ENCODE results near the gene SERPINE3.

SERPINE3 gene

GRCh38 chr13:51305271-51305967 is 34.1 kb upstream of the SERPINE3 start:
- TF ChIP-seq, protein P1, sequence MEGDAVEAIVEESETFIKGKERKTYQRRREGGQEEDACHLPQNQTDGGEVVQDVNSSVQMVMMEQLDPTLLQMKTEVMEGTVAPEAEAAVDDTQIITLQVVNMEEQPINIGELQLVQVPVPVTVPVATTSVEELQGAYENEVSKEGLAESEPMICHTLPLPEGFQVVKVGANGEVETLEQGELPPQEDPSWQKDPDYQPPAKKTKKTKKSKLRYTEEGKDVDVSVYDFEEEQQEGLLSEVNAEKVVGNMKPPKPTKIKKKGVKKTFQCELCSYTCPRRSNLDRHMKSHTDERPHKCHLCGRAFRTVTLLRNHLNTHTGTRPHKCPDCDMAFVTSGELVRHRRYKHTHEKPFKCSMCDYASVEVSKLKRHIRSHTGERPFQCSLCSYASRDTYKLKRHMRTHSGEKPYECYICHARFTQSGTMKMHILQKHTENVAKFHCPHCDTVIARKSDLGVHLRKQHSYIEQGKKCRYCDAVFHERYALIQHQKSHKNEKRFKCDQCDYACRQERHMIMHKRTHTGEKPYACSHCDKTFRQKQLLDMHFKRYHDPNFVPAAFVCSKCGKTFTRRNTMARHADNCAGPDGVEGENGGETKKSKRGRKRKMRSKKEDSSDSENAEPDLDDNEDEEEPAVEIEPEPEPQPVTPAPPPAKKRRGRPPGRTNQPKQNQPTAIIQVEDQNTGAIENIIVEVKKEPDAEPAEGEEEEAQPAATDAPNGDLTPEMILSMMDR (IDR thresholded peaks at IDR 0.05) = no peak

- TF ChIP-seq, protein P1 (IDR thresholded peaks at IDR 0.05) = no peak
These were observed 30.7 kb upstream of the SERPINE3 start for GRCh38 chr13:51308781-51309180.

- TF ChIP-seq, protein P1 (IDR thresholded peaks at IDR 0.05) = no peak
These were observed 28.3 kb upstream of the SERPINE3 start for GRCh38 chr13:51311231-51311630.

DNA sequence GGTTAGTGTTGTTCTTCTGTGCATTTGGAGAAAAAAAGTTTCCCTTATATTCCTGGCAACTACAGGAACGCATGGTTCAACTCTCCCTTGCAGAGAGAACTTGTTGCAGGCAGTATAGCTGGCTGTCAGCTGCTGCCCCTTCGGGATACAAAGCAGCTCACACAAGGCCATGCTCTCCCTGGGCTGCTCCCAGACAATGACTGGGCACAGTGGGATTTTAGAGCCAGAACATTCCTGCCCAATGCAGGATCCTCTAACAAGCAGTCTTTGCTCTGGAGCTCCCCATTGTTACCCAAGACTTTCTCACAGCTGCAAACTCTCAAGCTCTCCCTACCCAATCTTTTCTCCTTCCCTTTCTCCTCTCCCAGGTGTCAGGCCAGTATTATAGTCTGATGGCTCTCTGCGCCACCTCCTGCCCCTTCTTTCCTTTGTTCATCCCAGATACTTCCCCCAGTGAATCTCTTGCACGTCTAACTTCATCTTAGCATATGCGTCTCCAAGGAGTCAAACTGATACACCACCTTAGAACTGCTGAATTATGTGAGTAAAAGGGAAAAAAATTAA is 27.5 kb upstream of the SERPINE3 start:
- TF ChIP-seq, protein P1 (IDR thresholded peaks at IDR 0.05) = no peak

- TF ChIP-seq, protein P1 (IDR thresholded peaks at IDR 0.05) = no peak
These were observed 25.9 kb upstream of the SERPINE3 start for GRCh38 chr13:51313619-51314018.

DNA sequence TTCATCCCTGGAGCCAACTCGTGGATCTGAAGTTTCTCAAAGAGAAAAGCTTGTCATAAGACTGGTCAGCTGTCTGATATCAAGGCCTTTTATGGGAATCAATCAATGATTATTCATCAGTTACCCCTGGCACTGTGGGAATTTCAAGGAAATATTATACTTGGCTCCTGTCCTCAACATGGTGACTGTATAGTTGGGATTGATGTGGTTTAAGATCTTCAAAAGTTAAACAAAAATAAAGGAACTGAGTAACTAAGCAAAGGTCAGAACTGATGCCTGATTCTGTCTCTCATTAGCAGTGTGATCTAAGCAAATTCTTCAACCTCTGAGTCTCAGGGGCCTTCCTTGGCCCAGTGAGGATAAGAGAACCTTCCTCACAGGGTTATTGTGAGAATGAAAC is 22.2 kb upstream of the SERPINE3 start:
- TF ChIP-seq, protein P1 (IDR thresholded peaks at IDR 0.05) = no peak

DNA sequence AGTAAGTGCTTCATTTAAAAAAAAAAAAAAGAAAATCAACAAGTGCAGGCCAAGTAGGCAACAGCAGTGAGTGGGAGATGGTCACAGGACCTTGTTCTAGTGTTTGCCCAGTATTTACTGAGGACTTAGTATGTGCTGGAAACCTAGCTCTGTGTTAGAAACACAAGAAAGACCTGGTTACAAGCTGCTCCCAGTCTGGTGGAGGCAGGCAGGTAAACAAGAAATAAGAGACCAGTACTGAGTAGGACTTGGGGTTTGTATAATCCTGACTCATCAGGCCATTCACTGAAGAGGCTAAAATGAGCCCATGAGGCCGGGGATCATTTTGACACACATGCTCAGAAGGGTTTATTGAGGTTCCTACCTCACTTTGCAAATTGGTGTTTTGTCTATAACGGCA is 21.5 kb upstream of the SERPINE3 start:
- TF ChIP-seq, protein P1 (IDR thresholded peaks at IDR 0.05) = no peak
